WERI-Rb-1 (cell line): Measurements from ENCODE around the gene VAV2.

Experiments
- DNase-seq: peaks from one replicate; pipeline ENCODE4 v3.0.0-alpha.2; 2020
- H3K27ac ChIP-seq: fragments of 250-450 bp; sonication (Bioruptor Pico); 2 replicates; pipeline ENCODE4 v1.5.1; 2020; ENCODE audit warnings: mild to moderate bottlenecking, moderate library complexity
- H3K27me3 ChIP-seq: fragments of 250-450 bp; sonication (Bioruptor Pico); 2 replicates; pipeline ENCODE4 v1.5.1; 2021; ENCODE audit warnings: mild to moderate bottlenecking, low read depth, moderate library complexity; ENCODE audit not compliant: insufficient read depth, severe bottlenecking
- H3K36me3 ChIP-seq: fragments of 250-450 bp; sonication (Bioruptor Pico); 2 replicates; pipeline ENCODE4 v1.5.1; 2020; ENCODE audit warnings: mild to moderate bottlenecking, moderate library complexity
- H3K4me3 ChIP-seq: 2 replicates; pipeline ENCODE4 v1.5.1; 2011; ENCODE audit warnings: low read depth, mild to moderate bottlenecking, control low read depth, low read length
- H3K9me3 ChIP-seq: fragments of 250-450 bp; sonication (Bioruptor Pico); 2 replicates; pipeline ENCODE4 v1.5.1; 2021; ENCODE audit warnings: mild to moderate bottlenecking, moderate library complexity; ENCODE audit not compliant: severe bottlenecking
- CTCF ChIP-seq: IDR thresholded peaks from 2 replicates; pipeline ENCODE4 v1.5.1; 2011; ENCODE audit warnings: low read depth, mild to moderate bottlenecking, control low read depth, inconsistent platforms, low read length

Gene VAV2

GRCh38 chr9:133946840-133947486 is 45.2 kb downstream of the VAV2 start:
- H3K4me3 ChIP-seq = no peak overlapping the region
- H3K27ac ChIP-seq = no peak overlapping the region
- H3K27me3 ChIP-seq = no peaks in the 10 kb centered on the region
- no peak for TF ChIP-seq CTCF
- no peak for DNase-seq
- H3K36me3 ChIP-seq = peaks cover 17% of the 10 kb centered on the region
- H3K9me3 ChIP-seq = no peaks in the 10 kb centered on the region

GRCh38 chr9:133945977-133946753 is 46.0 kb downstream of the VAV2 start:
- Histone ChIP-seq H3K9me3 (no peaks in the 10 kb centered on the region), H3K27me3 (no peaks in the 10 kb centered on the region), H3K36me3 (peaks cover 10% of the 10 kb centered on the region), H3K27ac (no peak overlapping the region), H3K4me3 (no peak overlapping the region)
- TF ChIP-seq CTCF = no peak
- DNase-seq = no peak

GRCh38 chr9:133945314-133945975 is 46.7 kb downstream of the VAV2 start:
- H3K36me3 ChIP-seq = peaks cover 10% of the 10 kb centered on the region
- peak overlapping the region; percentile 78 for H3K27ac ChIP-seq
- H3K4me3 ChIP-seq = no peak overlapping the region
- H3K9me3 ChIP-seq = no peaks in the 10 kb centered on the region
- H3K27me3 ChIP-seq = no peaks in the 10 kb centered on the region
- DNase-seq = no peak
- no peak for TF ChIP-seq CTCF

- Histone ChIP-seq H3K9me3 (no peaks in the 10 kb centered on the region), H3K4me3 (no peak overlapping the region), H3K27me3 (no peaks in the 10 kb centered on the region), H3K36me3 (peaks cover 10% of the 10 kb centered on the region), H3K27ac (peak overlapping the region; percentile 78)
- TF ChIP-seq CTCF = no peak
- no peak for DNase-seq
Observed at GRCh38 chr9:133944746-133945135, 47.4 kb downstream of the VAV2 start.

- H3K36me3 ChIP-seq = peaks cover 10% of the 10 kb centered on the region
- H3K4me3 ChIP-seq = no peak overlapping the region
- peak; percentile 92 for DNase-seq
- no peaks in the 10 kb centered on the region for H3K27me3 ChIP-seq
- no peaks in the 10 kb centered on the region for H3K9me3 ChIP-seq
- no peak for TF ChIP-seq CTCF
- H3K27ac ChIP-seq = peak overlapping the region; percentile 78
Observed at GRCh38 chr9:133943781-133944745, 48.1 kb downstream of the VAV2 start.
